Smooth muscle cell (in vitro differentiated cells): ENCODE results near the gene CTRB2. TPM values are rescaled to one million over a fixed set of nuclear protein-coding genes. Genes with fewer than 3 reads are reported as not detected.

ENCODE experiments used
- DNase-seq: peaks from one replicate; lab custom pipeline; 2025; ENCODE audit not compliant: unreplicated experiment; lab: John Stamatoyannopoulos, UW
- H2AFZ ChIP-seq: fragments of 200-600 bp; sonication (generic); 2 replicates; pipeline ENCODE4 v1.6.0; 2016; ENCODE audit warnings: antibody characterized with exemption, low read depth, mild to moderate bottlenecking
- H3F3A ChIP-seq: fragments of 200-600 bp; sonication (generic); 2 replicates; pipeline ENCODE4 v1.6.0; 2017; ENCODE audit warnings: antibody characterized with exemption, low read depth
- H3K27ac ChIP-seq: fragments of 200-600 bp; sonication (generic); 2 replicates; pipeline ENCODE4 v1.5.1; 2016; ENCODE audit warnings: low read depth, mild to moderate bottlenecking
- H3K27me3 ChIP-seq: fragments of 200-600 bp; sonication (generic); 2 replicates; pipeline ENCODE4 v1.6.1; 2016; ENCODE audit warnings: low read depth, mild to moderate bottlenecking
- H3K36me3 ChIP-seq: fragments of 200-600 bp; sonication (generic); 2 replicates; pipeline ENCODE4 v1.5.1; 2016; ENCODE audit warnings: low read depth
- H3K4me1 ChIP-seq: fragments of 200-600 bp; sonication (generic); 2 replicates; pipeline ENCODE4 v1.5.1; 2016; ENCODE audit warnings: low read depth
- H3K4me2 ChIP-seq: fragments of 200-600 bp; sonication (generic); 2 replicates; pipeline ENCODE4 v1.6.0; 2016; ENCODE audit warnings: mild to moderate bottlenecking
- H3K4me3 ChIP-seq: fragments of 200-600 bp; sonication (generic); 2 replicates; pipeline ENCODE4 v1.5.1; 2016; ENCODE audit warnings: mild to moderate bottlenecking
- H3K79me2 ChIP-seq: fragments of 200-600 bp; sonication (generic); 2 replicates; pipeline ENCODE4 v1.6.0; 2016; ENCODE audit warnings: low read depth, mild to moderate bottlenecking
- H3K9ac ChIP-seq: fragments of 200-600 bp; sonication (generic); 2 replicates; pipeline ENCODE4 v1.6.0; 2016; ENCODE audit warnings: low read depth
- H3K9me3 ChIP-seq: fragments of 200-600 bp; sonication (generic); replicated peaks from 2 replicates; pipeline ENCODE4 v1.5.1; 2016; ENCODE audit warnings: low read depth
- H4K20me1 ChIP-seq: fragments of 200-600 bp; sonication (generic); 2 replicates; pipeline ENCODE4 v1.6.0; 2016; ENCODE audit warnings: low read depth
- CTCF ChIP-seq: fragments of 200-600 bp; sonication (generic); IDR thresholded peaks from 2 replicates; pipeline ENCODE4 v1.5.1; 2017; ENCODE audit warnings: borderline replicate concordance, mild to moderate bottlenecking, antibody characterized with exemption; ENCODE audit not compliant: insufficient read depth, poor library complexity, severe bottlenecking
- WGBS: methylation state at CpG from one replicate; pipeline ENCODE4 v1.1.7; 2016; ENCODE audit warnings: low lambda C conversion rate; 5-methylcytosine and 5-hydroxymethylcytosine counted together
- polyA plus RNA-seq: library from polyadenylated mRNA; unstranded; fragments of >200 nt; fragmentation: Nextera tagmentation; extraction: Ambion mirVana; gene quantifications from 2 replicates; pipeline ENCODE4 v1.2.1, GENCODE V29; 2016
- total RNA-seq: library from RNA; depleted of rRNA; stranded (reverse); fragments of >200 nt; gene quantifications from 2 replicates; pipeline ENCODE4 v1.2.3, GENCODE V29; 2014

Gene CTRB2
- total and polyA plus RNA-seq, 2 experiments from 2014 or later, result 1.7 to 2.3 TPM

GRCh38 chr16:75235721-75236193 lies 28.8 kb upstream of the CTRB2 start:
- 93% methylated on average over 27 of the region's 34 CpGs for WGBS
- no peaks in the 10 kb centered on the region for H3K9me3 ChIP-seq
- no peak overlapping the region for H3K4me3 ChIP-seq
- peaks cover 9% of the 10 kb centered on the region for H3K36me3 ChIP-seq
- H2AFZ ChIP-seq, result no peak overlapping the region
- H3F3A ChIP-seq, result peaks cover 10% of the 10 kb centered on the region
- H3K79me2 ChIP-seq, result peaks cover 87% of the 10 kb centered on the region
- H3K4me2 ChIP-seq, result no peak overlapping the region
- H3K9ac ChIP-seq, result no peak overlapping the region
- no peak for TF ChIP-seq CTCF
- no peak for DNase-seq
- H3K4me1 ChIP-seq, result peaks cover 17% of the 10 kb centered on the region
- peaks cover 99% of the 10 kb centered on the region for H4K20me1 ChIP-seq
- H3K27ac ChIP-seq, result no peak overlapping the region
- no peaks in the 10 kb centered on the region for H3K27me3 ChIP-seq

- Histone ChIP-seq H3K4me2 (no peak overlapping the region), H3K4me1 (peaks cover 17% of the 10 kb centered on the region), H3F3A (peaks cover 14% of the 10 kb centered on the region), H3K9me3 (no peaks in the 10 kb centered on the region), H2AFZ (no peak overlapping the region), H3K36me3 (peaks cover 9% of the 10 kb centered on the region), H3K9ac (no peak overlapping the region), H3K27ac (peak overlapping the region; percentile 43), H4K20me1 (peaks cover 99% of the 10 kb centered on the region), H3K27me3 (no peaks in the 10 kb centered on the region), H3K79me2 (peaks cover 81% of the 10 kb centered on the region), H3K4me3 (no peak overlapping the region)
- TF ChIP-seq CTCF, result no peak
- WGBS, result 90% methylated on average over 42 of the region's 48 CpGs
- no peak for DNase-seq
Measured at GRCh38 chr16:75234856-75235696, 28.1 kb upstream of the CTRB2 start.

GRCh38 chr16:75233611-75233938 lies 26.6 kb upstream of the CTRB2 start:
- peaks cover 9% of the 10 kb centered on the region for H3K36me3 ChIP-seq
- H3K4me1 ChIP-seq, result peaks cover 8% of the 10 kb centered on the region
- no peaks in the 10 kb centered on the region for H3K27me3 ChIP-seq
- no peak for TF ChIP-seq CTCF
- no peak overlapping the region for H3K27ac ChIP-seq
- DNase-seq, result no peak
- WGBS, result 73% methylated on average over 5 of the region's 7 CpGs
- no peak overlapping the region for H3K4me3 ChIP-seq
- H2AFZ ChIP-seq, result no peak overlapping the region
- peaks cover 66% of the 10 kb centered on the region for H3K79me2 ChIP-seq
- H3F3A ChIP-seq, result peaks cover 10% of the 10 kb centered on the region
- no peaks in the 10 kb centered on the region for H3K9me3 ChIP-seq
- H3K9ac ChIP-seq, result no peak overlapping the region
- H4K20me1 ChIP-seq, result peaks cover 99% of the 10 kb centered on the region
- H3K4me2 ChIP-seq, result no peak overlapping the region

GRCh38 chr16:75231570-75231969 lies 24.6 kb upstream of the CTRB2 start:
- Histone ChIP-seq H3K79me2 (peaks cover 47% of the 10 kb centered on the region), H3K4me1 (no peaks in the 10 kb centered on the region)

More at GRCh38 chr16:75231570-75231969, 24.6 kb upstream of the CTRB2 start:
- Histone ChIP-seq H3K9ac (no peak overlapping the region), H3K27me3 (no peaks in the 10 kb centered on the region), H3K27ac (peak overlapping the region; percentile 42), H4K20me1 (peaks cover 99% of the 10 kb centered on the region), H2AFZ (no peak overlapping the region), H3K4me3 (no peak overlapping the region), H3K9me3 (no peaks in the 10 kb centered on the region), H3K36me3 (peaks cover 9% of the 10 kb centered on the region), H3F3A (peaks cover 24% of the 10 kb centered on the region), H3K4me2 (no peak overlapping the region)
- WGBS, result 89% methylated on average over 11 of the region's 11 CpGs
- TF ChIP-seq CTCF, result no peak
- no peak for DNase-seq
